ENCODE results near the gene DDX10.

DNA sequence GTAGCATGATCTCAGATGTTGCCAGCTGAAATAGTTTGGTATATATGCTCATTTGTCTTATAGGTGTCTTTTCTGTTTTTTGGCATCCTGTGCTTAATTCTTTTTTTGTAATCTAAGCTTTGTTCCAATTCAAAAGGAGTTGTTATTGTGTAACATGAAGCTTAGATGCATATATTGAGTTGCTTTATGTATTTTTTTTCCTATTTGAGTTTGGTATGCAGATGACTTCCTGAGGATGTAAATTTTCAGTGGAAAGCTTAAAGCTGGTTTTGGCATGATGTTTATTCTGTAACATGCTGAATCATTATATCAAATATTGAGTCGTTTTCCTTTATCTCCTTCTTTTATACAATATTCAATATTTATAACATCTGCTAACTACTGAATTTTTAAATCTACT lies 69.4 kb downstream of the DDX10 start:
- TF ChIP-seq, protein P1, sequence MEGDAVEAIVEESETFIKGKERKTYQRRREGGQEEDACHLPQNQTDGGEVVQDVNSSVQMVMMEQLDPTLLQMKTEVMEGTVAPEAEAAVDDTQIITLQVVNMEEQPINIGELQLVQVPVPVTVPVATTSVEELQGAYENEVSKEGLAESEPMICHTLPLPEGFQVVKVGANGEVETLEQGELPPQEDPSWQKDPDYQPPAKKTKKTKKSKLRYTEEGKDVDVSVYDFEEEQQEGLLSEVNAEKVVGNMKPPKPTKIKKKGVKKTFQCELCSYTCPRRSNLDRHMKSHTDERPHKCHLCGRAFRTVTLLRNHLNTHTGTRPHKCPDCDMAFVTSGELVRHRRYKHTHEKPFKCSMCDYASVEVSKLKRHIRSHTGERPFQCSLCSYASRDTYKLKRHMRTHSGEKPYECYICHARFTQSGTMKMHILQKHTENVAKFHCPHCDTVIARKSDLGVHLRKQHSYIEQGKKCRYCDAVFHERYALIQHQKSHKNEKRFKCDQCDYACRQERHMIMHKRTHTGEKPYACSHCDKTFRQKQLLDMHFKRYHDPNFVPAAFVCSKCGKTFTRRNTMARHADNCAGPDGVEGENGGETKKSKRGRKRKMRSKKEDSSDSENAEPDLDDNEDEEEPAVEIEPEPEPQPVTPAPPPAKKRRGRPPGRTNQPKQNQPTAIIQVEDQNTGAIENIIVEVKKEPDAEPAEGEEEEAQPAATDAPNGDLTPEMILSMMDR (IDR thresholded peaks at IDR 0.05): no peak
- TF ChIP-seq POLR2A (IDR thresholded peaks at IDR 0.05): no peak
